ENCODE data around the gene GRPR. TPM values are rescaled to one million over a fixed set of nuclear protein-coding genes. Genes with fewer than 3 reads are reported as not detected.

Gene GRPR
- total RNA-seq, 1 donor, result 0.43 TPM

GRCh38 chrX:16089086-16089485, 34.3 kb upstream of the GRPR start:
- TF ChIP-seq, protein P1, sequence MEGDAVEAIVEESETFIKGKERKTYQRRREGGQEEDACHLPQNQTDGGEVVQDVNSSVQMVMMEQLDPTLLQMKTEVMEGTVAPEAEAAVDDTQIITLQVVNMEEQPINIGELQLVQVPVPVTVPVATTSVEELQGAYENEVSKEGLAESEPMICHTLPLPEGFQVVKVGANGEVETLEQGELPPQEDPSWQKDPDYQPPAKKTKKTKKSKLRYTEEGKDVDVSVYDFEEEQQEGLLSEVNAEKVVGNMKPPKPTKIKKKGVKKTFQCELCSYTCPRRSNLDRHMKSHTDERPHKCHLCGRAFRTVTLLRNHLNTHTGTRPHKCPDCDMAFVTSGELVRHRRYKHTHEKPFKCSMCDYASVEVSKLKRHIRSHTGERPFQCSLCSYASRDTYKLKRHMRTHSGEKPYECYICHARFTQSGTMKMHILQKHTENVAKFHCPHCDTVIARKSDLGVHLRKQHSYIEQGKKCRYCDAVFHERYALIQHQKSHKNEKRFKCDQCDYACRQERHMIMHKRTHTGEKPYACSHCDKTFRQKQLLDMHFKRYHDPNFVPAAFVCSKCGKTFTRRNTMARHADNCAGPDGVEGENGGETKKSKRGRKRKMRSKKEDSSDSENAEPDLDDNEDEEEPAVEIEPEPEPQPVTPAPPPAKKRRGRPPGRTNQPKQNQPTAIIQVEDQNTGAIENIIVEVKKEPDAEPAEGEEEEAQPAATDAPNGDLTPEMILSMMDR (IDR thresholded peaks at IDR 0.05; ENCODE audit: insufficient read depth, low read depth, low read length), result no peak
- no peak for DNase-seq (ENCODE audit: low read depth)

GRCh38 chrX:16096141-16096540, 27.2 kb upstream of the GRPR start:
- TF ChIP-seq, protein P1 (IDR thresholded peaks at IDR 0.05; ENCODE audit: insufficient read depth, low read depth, low read length), result no peak
- DNase-seq (ENCODE audit: low read depth), result no peak
- no peak overlapping the region for H3K4me3 ChIP-seq (ENCODE audit: low read depth, low read length)

More at GRCh38 chrX:16089086-16089485, 34.3 kb upstream of the GRPR start:
- H3K4me3 ChIP-seq (ENCODE audit: low read depth, low read length), result no peak overlapping the region

DNA sequence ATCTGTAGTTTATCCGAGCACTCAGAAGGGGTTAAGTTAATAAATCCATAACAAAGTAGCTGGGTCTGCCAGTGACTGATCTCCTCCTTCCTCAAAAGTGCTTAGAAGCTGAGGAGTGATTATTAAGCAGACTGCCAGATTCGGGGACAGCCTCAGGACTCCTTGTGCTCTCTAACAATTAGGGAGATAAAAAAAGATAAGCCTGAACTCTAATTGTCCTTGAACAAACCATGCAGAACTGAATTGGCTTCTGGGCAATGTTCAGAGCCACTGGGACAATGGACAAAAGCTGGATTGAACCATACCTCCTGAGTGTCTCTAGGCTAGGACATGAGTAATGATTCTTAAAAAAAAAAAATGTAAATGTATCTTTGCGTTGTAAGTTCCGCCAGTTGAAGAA, 22.7 kb upstream of the GRPR start:
- DNase-seq (ENCODE audit: low read depth), result no peak
- H3K4me3 ChIP-seq (ENCODE audit: low read depth, low read length), result no peak overlapping the region
- TF ChIP-seq, protein P1 (IDR thresholded peaks at IDR 0.05; ENCODE audit: insufficient read depth, low read depth, low read length), result no peak

DNA sequence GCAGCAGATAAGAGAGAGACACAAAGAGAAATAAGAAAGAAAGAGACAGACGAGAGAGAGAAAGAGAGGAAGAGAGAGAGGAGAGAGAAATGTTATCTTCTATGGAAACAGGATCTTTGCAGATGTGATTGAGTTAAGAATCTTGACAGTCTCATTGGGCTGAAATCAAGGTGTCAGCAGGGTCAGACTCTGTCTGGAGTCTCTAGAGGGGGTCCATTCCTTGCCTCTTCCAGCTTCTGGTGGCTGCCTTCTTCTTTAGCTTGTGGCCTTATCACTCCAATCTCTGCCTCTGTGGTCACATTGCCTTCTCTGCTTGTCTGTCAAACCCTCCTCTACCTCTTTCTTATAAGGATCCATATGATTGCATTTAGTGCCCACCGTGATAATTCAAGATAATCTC, 21.8 kb upstream of the GRPR start:
- no peak for DNase-seq (ENCODE audit: low read depth)
- TF ChIP-seq, protein P1 (IDR thresholded peaks at IDR 0.05; ENCODE audit: insufficient read depth, low read depth, low read length), result no peak
- no peak overlapping the region for H3K4me3 ChIP-seq (ENCODE audit: low read depth, low read length)

DNA sequence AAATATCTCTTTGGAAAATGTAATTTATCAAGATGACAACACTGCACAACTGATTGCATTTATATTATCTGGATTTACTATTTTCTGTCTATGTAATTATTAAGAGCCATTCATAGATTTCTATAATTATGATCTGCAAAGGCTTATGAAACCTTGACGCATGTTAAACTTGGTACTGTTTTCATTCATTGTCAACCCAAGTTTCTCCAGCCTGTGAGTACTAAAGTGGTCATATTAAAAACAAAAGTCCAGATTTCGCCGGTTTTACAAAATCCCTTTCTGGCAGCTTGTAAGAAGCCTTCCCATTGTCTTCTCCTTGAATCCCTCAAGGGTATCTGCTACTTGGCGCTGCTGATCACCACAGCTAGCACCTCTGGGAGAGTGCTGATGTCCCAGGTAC, 19.7 kb upstream of the GRPR start:
- H3K4me3 ChIP-seq (ENCODE audit: low read depth, low read length), result no peak overlapping the region
- DNase-seq (ENCODE audit: low read depth), result no peak
- TF ChIP-seq, protein P1 (IDR thresholded peaks at IDR 0.05; ENCODE audit: insufficient read depth, low read depth, low read length), result no peak

DNA sequence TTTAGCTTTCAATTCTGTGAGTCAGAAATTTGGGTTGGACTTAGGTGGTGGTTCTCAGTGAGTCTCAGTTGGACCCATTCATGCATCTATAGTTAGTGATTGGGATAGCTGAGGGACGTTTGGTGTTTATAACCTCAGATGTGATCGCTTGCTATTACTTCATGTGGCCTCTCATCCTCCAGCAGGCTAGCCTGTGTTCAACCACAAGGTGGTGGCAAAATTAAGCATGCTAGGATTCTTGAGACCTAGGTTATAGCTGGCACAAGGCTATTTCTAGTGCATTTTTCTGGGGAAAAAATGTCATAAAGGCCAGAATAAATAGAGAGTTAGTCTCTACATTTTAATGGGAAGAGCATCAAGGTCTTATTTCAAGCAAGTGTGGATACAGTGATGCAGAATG, 10.9 kb upstream of the GRPR start:
- TF ChIP-seq, protein P1 (IDR thresholded peaks at IDR 0.05; ENCODE audit: insufficient read depth, low read depth, low read length), result no peak
- no peak for DNase-seq (ENCODE audit: low read depth)
- no peak overlapping the region for H3K4me3 ChIP-seq (ENCODE audit: low read depth, low read length)

DNA sequence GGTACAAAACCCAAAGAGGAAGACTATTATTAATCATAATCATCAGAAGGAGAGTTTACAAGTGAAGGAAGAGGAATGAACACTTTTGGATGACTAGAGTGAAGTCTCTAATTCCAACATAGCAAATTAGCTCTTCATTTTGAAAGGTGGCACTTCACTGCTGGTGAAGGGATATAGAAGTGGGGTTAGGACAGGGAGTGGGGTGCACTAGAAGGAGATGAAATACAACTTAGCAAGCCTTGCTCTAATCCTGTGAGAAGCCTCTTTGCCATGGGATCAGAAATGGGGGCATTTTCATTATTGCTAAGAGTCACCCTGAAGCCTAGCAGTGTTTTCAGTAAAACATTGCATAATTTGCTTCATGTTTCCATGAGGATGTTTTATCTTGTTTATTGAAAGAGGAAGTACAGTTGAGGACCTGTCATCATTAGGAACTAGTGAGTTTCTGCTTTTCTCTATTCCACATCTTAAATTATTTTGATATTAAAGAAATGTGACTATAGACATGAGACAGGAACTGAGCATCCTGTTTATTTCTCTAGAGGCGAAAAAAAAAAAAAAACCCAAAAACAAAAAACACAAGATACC, 9.3 kb upstream of the GRPR start:
- peak; percentile 33 for DNase-seq (ENCODE audit: low read depth)
- no peak overlapping the region for H3K4me3 ChIP-seq (ENCODE audit: low read depth, low read length)
- TF ChIP-seq, protein P1 (IDR thresholded peaks at IDR 0.05; ENCODE audit: insufficient read depth, low read depth, low read length), result no peak
